GM12873 (cell line): ENCODE measurements around the gene SRSF1.

Source experiments
- CTCF ChIP-seq: IDR thresholded peaks from 2 replicates; pipeline ENCODE4 v1.5.1; 2012; ENCODE audit warnings: low read depth, mild to moderate bottlenecking, moderate library complexity, low read length, control low read depth; ENCODE audit not compliant: insufficient read depth; ENCODE audit errors: missing control alignments

Gene SRSF1

DNA sequence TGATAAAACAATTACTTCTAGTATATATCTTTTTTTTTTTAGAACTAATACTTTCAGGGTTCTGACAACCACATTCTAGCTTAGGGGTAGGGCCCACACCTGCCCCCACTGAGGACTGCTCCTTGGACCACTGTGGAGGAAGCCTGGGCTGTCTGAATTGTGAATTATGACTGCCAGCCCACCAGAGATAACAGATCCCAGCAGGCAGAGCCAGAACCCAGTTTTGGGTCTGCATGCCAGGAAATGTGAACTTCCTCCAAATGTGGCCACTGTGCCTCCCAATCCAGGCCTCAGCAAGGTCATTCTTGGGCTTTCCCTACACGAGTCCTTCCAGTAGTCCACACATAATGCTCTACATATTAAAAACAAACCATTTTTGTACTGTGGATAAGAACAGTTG is 34.9 kb downstream of the SRSF1 start:
- no peak for TF ChIP-seq CTCF

GRCh38 chr17:57971572-57971971 is 35.5 kb downstream of the SRSF1 start:
- no peak for TF ChIP-seq CTCF

- no peak for TF ChIP-seq CTCF
Observed at GRCh38 chr17:57970710-57971109, 36.3 kb downstream of the SRSF1 start.

DNA sequence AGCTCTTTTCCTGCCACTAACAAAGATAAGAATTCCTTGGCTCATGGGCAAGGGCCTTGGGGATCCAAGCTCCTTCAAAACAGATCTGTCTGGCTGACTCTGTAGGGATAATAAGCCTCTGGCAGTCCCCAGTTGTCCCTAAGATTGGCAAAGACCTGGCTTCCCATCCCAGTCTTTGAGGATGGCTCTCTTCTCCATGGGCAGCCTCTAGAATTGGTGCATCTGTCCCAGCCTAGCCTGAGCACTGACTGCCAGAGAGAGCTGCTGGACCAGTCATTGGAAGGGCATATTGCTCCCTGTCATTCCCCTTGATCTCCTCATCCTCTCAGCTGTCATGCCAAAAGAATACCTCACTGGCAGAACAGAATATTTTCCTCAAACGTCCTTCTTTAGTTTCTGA is 38.6 kb downstream of the SRSF1 start:
- TF ChIP-seq CTCF, result no peak

- no peak for TF ChIP-seq CTCF
Observed at GRCh38 chr17:57966875-57967274, 40.2 kb downstream of the SRSF1 start.

DNA sequence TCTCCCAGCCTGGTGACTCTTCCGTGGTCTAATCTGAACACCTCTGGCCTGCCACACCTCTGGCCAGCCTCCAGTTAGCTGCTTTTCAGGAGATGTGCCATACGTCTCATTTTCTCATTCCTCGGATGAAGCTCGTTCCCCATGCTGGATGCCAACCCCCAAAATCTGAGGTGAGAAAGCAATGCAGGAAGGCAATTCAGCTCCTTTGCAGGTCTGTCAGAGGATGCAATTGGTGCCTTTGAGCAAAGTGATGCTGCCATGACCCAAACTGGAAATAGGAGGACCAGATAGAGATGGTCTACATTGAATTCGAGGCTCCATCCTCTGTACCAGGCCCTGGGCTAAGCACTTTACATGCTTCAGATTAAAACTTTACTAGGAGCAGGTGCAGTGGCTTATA is 40.8 kb downstream of the SRSF1 start:
- TF ChIP-seq CTCF, result no peak

DNA sequence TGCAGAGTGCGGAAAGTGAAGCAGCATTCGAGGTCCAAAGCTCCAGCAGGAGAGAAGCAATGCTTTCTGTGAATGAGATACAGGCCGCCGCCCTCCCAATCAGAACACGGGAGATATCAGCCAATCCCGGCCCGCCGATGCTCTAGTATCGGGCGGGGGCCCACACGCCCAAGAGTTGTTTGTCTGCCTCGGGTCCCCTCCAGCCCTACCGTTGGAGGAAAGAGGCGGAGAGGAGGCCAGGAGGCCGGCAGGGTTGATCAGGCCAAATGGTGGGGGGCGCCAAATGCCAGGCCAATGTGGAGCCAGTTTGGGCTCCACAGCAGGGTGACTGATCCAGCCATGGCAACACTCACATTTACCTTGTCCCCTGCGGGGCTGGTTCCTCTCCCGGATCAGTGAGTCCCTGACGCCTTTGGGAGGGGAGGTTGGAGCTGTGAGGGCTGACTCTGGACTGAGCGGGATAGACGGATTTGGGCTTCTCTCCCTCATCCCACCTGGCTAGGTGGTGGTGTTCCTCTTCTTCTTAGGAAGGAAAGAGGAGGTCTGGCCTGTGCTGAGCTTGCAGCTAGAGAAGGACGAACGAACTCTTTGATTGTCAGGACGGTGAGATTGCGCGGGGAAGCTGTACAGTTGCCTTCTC is 41.4 kb downstream of the SRSF1 start:
- TF ChIP-seq CTCF, result no peak
